HepG2 (cell line): ENCODE measurements around the gene NELFB. TPM values are rescaled to one million over a fixed set of nuclear protein-coding genes. Genes with fewer than 3 reads are reported as not detected.
A peak's percentile ranks its signal among the peaks of the same experiment; 100 is the strongest.

Source experiments
- ELF3 ChIP-seq: IDR thresholded peaks from 2 replicates; pipeline ENCODE4 v1.6.1; 2016; ENCODE audit warnings: missing genetic modification reagents, missing compliant biosample characterization
- MAZ ChIP-seq, 2 experiments: sonication (generic) in 1 of 2; formaldehyde crosslinking in 1 of 2; IDR thresholded peaks; 2 replicates each; pipeline versions ENCODE4 v1.5.0 to v1.6.1; 2012 to 2020; ENCODE audit warnings: low read depth in 2 of 2, mild to moderate bottlenecking in 2 of 2, borderline replicate concordance in 1 of 2, improper control_type of control experiment in 1 of 2, low read length in 1 of 2, missing genetic modification reagents in 1 of 2, moderate library complexity in 1 of 2
- NFATC3 ChIP-seq: sonication (generic); formaldehyde crosslinking; IDR thresholded peaks from 2 replicates; pipeline ENCODE4 v1.5.1; 2020; ENCODE audit warnings: mild to moderate bottlenecking, missing genetic modification reagents
- SAP130 ChIP-seq: IDR thresholded peaks from 2 replicates; pipeline ENCODE4 v1.6.1; 2016; ENCODE audit warnings: low read depth
- SNRNP70 ChIP-seq: fragments of 200-400 bp; formaldehyde crosslinking; IDR thresholded peaks from 2 replicates; pipeline ENCODE4 v1.6.1; 2017; ENCODE audit warnings: mild to moderate bottlenecking, low read depth, low read length, moderate library complexity
- ZNF101 ChIP-seq: sonication (generic); formaldehyde crosslinking; IDR thresholded peaks from 2 replicates; pipeline ENCODE4 v1.4.0; 2020; ENCODE audit warnings: mild to moderate bottlenecking, low read depth, missing genetic modification reagents, borderline replicate concordance
- ZNF138 ChIP-seq: sonication (generic); formaldehyde crosslinking; IDR thresholded peaks from 2 replicates; pipeline ENCODE4 v1.5.0; 2020; ENCODE audit warnings: mild to moderate bottlenecking, low read depth, missing genetic modification reagents
- ZNF552 ChIP-seq: sonication (generic); formaldehyde crosslinking; IDR thresholded peaks from 2 replicates; pipeline ENCODE4 v1.9.0; 2022; ENCODE audit warnings: missing genetic modification reagents, mild to moderate bottlenecking, borderline replicate concordance
- ZNF616 ChIP-seq: sonication (generic); formaldehyde crosslinking; IDR thresholded peaks from 2 replicates; pipeline ENCODE4 v1.5.0; 2020; ENCODE audit warnings: low read depth, mild to moderate bottlenecking, missing genetic modification reagents
- polyA plus RNA-seq, 8 experiments: library from polyadenylated mRNA; depleted of rRNA in 3 of 8; stranded (reverse) in 7 of 8; unstranded in 1 of 8; fragments of >200 nt; fragmentation: Illumina TruSeq in 4 of 8; extraction: Trizol in 4 of 8; gene quantifications; 2 replicates each; pipeline versions ENCODE4 v1.2.1 to v1.2.3, GENCODE V29; 2011 to 2016; ENCODE audit warnings: low read depth in 4 of 8, missing spikeins in 1 of 8, mixed read lengths in 1 of 8; ENCODE audit not compliant: insufficient read depth in 1 of 8
- total RNA-seq, 5 experiments: library from RNA; depleted of rRNA; stranded (reverse); fragments of >200 nt; fragmentation: Illumina TruSeq; extraction: Trizol; gene quantifications; 2 replicates each; pipeline ENCODE4 v1.2.3, GENCODE V29; 2016; ENCODE audit warnings: low read depth in 1 of 5
- TF ChIP-seq, protein P1 (sequence below): sonication (generic); formaldehyde crosslinking; IDR thresholded peaks from 2 replicates; pipeline ENCODE4 v1.8.1; 2023; ENCODE audit warnings: mild to moderate bottlenecking, missing genetic modification reagents
- TF ChIP-seq, protein P2 (sequence below): sonication (generic); formaldehyde crosslinking; IDR thresholded peaks from 2 replicates; pipeline ENCODE4 v1.4.0; 2020; ENCODE audit warnings: missing genetic modification reagents
- TF ChIP-seq, protein P3 (sequence below): sonication (generic); formaldehyde crosslinking; IDR thresholded peaks from 2 replicates; pipeline ENCODE4 v1.8.0; 2022; ENCODE audit warnings: mild to moderate bottlenecking, missing genetic modification reagents
- TF ChIP-seq, protein P4 (sequence below): sonication (generic); formaldehyde crosslinking; IDR thresholded peaks from 2 replicates; pipeline ENCODE4 v1.5.0; 2020; ENCODE audit warnings: mild to moderate bottlenecking, low read depth, missing genetic modification reagents, borderline replicate concordance
- TF ChIP-seq, protein P5 (sequence below): sonication (generic); formaldehyde crosslinking; IDR thresholded peaks from 2 replicates; pipeline ENCODE4 v1.5.0; 2020; ENCODE audit warnings: missing genetic modification reagents
- TF ChIP-seq, protein P6 (sequence below): IDR thresholded peaks from 2 replicates; pipeline ENCODE4 v1.6.1; 2016
- TF ChIP-seq, protein P7 (sequence below): IDR thresholded peaks from 2 replicates; pipeline ENCODE4 v1.6.1; 2018; ENCODE audit warnings: missing genetic modification reagents, mild to moderate bottlenecking, missing compliant biosample characterization

The NELFB gene
- total and polyA plus RNA-seq, 2 of the 13 experiments (the other 11 are each of a cell fraction or from before 2014, with no cell fraction given), result 26.5 to 45.8 TPM

DNA sequence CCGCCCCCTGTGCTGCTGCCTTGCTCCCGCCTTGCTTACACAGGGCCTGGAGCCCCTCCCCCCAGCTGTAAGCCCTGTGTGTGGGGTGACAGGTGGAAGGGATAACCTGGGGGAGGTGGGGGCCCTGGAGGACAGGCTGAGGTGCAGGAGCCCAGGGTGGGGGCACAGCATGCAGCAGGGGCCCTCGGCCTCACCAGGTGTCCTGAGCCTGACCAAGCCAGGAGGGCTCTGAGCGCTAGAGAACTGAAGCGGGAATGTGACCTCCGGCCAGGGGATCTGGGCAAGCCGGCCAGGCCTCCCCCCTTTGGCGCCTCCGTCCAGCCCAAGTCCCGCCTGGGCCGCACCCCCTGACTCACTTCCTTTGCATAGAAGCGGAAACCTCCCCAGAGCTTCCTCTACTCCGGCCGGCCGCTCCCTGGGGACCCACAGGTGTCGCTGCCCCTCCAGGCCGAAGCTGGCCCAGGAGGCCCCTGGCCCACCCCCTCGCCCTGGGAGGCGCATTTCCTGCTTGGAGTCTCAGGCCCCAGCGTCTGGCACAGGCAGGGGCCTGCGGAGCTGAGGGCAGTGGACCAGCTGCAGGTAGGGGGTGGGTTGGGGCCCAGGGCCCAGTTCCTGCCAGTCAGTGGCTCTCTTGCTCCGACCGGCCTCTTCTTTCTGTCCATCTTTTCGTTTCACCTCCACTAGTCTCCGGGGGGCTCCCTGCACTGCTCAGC is 22.4 kb downstream of the NELFB start, which contains the start of gene TOR4A (continued):
- TF ChIP-seq SAP130 (CRISPR knock-in tag), result peak; percentile 96
- TF ChIP-seq ZNF101 (CRISPR knock-in tag), result no peak
- TF ChIP-seq, protein P1, sequence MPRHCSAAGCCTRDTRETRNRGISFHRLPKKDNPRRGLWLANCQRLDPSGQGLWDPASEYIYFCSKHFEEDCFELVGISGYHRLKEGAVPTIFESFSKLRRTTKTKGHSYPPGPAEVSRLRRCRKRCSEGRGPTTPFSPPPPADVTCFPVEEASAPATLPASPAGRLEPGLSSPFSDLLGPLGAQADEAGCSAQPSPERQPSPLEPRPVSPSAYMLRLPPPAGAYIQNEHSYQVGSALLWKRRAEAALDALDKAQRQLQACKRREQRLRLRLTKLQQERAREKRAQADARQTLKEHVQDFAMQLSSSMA (CRISPR knock-in tag), result peak; percentile 94
- TF ChIP-seq, protein P2, sequence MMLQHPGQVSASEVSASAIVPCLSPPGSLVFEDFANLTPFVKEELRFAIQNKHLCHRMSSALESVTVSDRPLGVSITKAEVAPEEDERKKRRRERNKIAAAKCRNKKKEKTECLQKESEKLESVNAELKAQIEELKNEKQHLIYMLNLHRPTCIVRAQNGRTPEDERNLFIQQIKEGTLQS, result no peak
- TF ChIP-seq, protein P3, sequence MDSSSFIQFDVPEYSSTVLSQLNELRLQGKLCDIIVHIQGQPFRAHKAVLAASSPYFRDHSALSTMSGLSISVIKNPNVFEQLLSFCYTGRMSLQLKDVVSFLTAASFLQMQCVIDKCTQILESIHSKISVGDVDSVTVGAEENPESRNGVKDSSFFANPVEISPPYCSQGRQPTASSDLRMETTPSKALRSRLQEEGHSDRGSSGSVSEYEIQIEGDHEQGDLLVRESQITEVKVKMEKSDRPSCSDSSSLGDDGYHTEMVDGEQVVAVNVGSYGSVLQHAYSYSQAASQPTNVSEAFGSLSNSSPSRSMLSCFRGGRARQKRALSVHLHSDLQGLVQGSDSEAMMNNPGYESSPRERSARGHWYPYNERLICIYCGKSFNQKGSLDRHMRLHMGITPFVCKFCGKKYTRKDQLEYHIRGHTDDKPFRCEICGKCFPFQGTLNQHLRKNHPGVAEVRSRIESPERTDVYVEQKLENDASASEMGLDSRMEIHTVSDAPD (CRISPR knock-in tag), result no peak
- peak; percentile 23 for TF ChIP-seq MAZ (IDR thresholded peaks at IDR 0.05; ENCODE audit: borderline replicate concordance, low read depth, low read length)
- TF ChIP-seq MAZ (CRISPR knock-in tag; IDR thresholded peaks at IDR 0.05; ENCODE audit: low read depth), result peak; percentile 61
- TF ChIP-seq ZNF138 (CRISPR knock-in tag), result no peak
- no peak for TF ChIP-seq NFATC3
- TF ChIP-seq ZNF616 (CRISPR knock-in tag), result no peak
- no peak for TF ChIP-seq ZNF552
- peak; percentile 96 for TF ChIP-seq ELF3 (CRISPR knock-in tag)
- TF ChIP-seq, protein P4, sequence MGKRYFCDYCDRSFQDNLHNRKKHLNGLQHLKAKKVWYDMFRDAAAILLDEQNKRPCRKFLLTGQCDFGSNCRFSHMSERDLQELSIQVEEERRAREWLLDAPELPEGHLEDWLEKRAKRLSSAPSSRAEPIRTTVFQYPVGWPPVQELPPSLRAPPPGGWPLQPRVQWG (CRISPR knock-in tag), result no peak
- no peak for TF ChIP-seq SNRNP70
- TF ChIP-seq, protein P5, sequence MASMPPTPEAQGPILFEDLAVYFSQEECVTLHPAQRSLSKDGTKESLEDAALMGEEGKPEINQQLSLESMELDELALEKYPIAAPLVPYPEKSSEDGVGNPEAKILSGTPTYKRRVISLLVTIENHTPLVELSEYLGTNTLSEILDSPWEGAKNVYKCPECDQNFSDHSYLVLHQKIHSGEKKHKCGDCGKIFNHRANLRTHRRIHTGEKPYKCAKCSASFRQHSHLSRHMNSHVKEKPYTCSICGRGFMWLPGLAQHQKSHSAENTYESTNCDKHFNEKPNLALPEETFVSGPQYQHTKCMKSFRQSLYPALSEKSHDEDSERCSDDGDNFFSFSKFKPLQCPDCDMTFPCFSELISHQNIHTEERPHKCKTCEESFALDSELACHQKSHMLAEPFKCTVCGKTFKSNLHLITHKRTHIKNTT (CRISPR knock-in tag), result no peak
- TF ChIP-seq, protein P6, sequence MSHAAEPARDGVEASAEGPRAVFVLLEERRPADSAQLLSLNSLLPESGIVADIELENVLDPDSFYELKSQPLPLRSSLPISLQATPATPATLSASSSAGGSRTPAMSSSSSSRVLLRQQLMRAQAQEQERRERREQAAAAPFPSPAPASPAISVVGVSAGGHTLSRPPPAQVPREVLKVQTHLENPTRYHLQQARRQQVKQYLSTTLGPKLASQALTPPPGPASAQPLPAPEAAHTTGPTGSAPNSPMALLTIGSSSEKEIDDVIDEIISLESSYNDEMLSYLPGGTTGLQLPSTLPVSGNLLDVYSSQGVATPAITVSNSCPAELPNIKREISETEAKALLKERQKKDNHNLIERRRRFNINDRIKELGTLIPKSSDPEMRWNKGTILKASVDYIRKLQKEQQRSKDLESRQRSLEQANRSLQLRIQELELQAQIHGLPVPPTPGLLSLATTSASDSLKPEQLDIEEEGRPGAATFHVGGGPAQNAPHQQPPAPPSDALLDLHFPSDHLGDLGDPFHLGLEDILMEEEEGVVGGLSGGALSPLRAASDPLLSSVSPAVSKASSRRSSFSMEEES (CRISPR knock-in tag), result peak; percentile 58
- TF ChIP-seq, protein P7, sequence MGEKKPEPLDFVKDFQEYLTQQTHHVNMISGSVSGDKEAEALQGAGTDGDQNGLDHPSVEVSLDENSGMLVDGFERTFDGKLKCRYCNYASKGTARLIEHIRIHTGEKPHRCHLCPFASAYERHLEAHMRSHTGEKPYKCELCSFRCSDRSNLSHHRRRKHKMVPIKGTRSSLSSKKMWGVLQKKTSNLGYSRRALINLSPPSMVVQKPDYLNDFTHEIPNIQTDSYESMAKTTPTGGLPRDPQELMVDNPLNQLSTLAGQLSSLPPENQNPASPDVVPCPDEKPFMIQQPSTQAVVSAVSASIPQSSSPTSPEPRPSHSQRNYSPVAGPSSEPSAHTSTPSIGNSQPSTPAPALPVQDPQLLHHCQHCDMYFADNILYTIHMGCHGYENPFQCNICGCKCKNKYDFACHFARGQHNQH (CRISPR knock-in tag), result peak; percentile 84; the same call in 1 of the 2 replicates
